Stimulated activated CD4-positive, alpha-beta T cell treated with anti-CD3 and anti-CD28 coated beads, Interleukin-1b, Interleukin-23, amount 100 ng/mL, for 1 hour (primary cell): ENCODE results near the gene RAP1A.

ENCODE experiments used
- DNase-seq, 2 donors: peaks; one replicate each; pipeline ENCODE4 v3.0.0-alpha.2; 2020; ENCODE audit warnings: low read depth in 2 of 2

RAP1A gene

GRCh38 chr1:111719135-111719534 lies 99.5 kb downstream of the RAP1A start:
- DNase-seq, result no peak

DNA sequence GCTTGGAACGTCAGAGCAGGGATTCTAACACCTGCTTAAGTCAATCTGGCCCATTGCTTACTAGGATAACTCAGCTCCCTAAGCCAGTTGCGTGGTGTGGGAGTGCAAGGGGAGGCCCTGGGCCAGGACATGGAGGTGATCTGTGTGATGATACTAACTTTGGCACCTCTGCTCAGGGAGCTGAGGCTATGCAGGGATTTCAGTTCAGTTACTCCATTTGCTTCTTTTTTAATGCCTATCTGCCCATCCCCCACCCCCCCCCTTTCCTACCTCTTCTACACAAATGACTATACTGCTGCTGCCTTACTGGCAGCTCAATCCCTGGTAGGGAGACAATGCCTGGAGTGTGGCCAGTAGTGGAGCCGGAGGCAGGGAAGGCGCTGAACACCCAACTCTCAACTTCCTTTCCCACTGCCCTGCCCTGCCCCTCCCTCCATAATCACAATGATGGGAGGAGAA lies 100.1 kb downstream of the RAP1A start:
- no peak for DNase-seq

GRCh38 chr1:111720274-111720976 lies 100.8 kb downstream of the RAP1A start:
- DNase-seq, result no peak

- DNase-seq, result no peak
Measured at GRCh38 chr1:111720977-111721786, 101.6 kb downstream of the RAP1A start.

DNA sequence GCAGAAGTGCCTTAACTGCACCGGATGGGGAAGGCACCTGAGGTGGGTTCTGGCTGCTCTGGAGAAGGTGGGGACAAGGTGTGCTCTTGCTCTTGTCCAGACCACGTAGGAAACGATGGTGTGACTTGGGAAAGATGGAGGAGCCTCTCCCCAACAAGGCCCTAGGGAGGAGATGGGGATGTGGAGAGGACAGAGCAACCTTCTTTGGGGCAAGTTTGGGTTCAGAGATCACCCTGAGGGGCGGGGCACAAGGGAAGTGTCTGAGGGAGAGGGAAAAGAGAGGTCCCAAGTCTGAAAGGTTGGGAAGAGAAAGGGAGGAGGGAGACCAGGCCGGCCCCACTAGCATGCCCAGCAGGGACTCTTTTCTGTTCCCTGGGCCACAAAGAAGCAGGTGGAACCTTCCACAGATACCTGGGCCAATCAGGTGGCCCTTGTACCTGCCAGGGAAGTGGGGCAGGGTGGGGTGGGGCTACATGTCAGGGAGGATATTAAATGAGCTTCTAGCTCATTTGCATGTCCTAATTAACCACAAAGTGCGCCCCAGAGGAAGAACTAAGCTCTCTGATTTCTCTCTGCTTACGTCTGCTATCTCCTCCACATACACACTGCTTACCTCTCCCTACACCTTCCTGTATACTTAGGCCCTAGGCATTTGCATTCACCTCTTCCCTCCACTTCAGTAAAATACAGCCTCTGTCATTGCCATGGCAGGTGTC lies 103.7 kb downstream of the RAP1A start:
- no peak for DNase-seq

GRCh38 chr1:111723871-111724270 lies 104.3 kb downstream of the RAP1A start:
- DNase-seq, result no peak

DNA sequence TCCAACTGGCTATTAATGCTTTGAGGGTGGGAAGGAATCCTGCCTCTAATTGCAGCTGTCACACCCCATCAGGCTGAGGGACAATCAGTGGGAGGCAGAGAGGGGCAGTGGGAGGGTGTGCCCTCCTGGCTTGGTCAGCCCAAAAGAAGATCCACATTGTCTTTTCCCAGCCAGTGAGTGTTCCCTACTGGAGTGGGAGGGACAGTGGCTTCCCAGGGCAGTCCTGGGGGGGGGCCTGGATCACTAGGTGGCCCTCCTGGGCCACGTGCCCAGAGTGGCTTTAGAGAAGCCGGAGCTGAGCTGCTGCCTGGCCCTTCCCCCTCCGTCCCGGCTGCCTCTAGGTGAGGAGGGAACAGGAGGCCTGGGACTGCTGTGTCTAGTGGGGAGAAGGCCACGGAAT lies 105.6 kb downstream of the RAP1A start:
- DNase-seq, result no peak

DNA sequence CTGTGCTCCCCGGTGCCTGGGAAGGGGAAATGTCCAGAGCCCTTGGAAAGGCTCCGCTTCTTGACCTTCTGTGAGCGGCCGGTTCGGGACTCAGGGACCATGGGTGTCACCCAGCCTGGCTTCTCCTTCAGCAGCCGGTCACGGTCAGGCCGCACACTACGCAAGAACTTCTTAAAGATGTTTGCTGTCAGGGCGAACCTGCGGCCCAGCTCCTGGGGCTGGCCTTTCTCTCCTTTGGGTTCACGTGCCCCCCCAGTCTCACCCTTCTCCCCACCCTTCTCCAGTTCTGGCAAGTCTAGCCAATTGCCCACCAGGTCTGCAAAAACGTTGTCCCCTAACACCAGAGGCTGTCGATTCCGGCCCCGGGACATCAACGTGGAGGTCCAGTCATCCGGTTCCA lies 107.5 kb downstream of the RAP1A start:
- DNase-seq, result no peak

DNA sequence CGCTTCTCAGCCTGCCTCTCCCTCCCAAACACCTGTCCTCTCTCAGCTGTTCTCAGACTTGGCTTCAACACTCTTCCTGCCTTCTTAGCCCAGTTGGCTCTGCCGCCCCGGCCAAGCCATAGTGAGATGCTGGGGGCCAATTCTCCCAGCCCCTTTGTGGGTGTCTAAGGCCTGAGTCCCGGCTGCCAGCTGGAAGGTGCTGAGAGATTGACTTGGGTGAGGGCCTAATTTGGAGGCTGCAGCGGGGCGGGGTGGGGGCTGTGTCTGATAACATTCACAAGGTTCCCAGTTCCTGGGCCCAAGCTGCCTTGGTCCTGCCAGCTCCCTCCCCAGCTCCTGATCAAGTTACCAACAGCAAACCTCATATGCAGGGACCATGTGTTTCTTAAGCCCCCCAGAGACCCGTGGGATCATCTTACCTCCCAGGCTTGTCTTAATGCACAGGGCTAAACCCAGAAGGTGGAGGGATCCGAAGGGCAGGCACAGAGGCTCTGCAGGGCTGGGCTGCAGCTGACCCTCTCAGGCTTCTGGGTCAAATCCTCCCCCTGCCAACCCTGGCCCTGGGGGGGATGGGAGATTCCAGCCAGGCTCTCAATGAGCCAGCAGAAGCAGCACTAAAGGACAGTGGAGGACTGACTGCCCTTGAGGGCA lies 109.8 kb downstream of the RAP1A start:
- no peak for DNase-seq

GRCh38 chr1:111729946-111730681 lies 110.5 kb downstream of the RAP1A start:
- DNase-seq, result no peak

DNA sequence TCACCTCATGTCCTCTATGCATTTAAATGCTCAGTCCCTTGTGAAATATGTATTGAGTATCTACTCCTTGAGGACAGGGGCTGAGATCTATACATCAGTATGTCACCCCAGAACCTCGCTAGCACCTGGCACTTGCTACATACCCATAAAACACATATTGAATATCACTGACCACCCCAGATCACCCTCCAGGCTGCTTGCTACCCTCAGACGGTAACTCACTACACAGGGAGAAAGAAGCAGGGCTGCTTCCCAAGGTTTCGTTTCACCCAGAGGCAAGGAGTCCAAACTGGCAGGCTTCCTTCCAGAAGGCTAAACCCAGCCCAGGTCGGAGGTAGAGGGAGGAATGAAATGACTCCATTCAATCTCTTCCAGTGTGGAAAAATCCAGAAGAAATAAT lies 111.1 kb downstream of the RAP1A start:
- DNase-seq, result no peak

DNA sequence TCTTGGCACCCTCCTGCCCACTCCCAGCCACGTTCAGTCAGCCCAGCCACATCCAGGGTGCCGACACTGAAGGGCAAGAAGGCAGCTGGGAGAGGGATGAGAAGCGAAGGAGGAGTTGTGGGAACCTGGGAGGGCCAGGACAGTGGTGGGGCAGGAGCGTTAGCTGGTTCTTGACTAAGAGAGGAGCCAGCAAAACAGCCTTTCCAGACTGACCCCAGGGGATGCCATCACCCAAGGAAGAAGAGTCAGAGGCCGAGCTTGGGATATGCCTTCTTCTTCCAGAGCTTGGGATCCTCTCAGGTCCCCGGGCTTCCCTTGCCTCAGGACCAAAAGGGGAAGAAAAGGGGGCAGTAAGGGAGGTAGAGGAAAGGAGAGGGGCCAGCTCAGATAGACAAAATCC lies 112.4 kb downstream of the RAP1A start:
- DNase-seq, result no peak

DNA sequence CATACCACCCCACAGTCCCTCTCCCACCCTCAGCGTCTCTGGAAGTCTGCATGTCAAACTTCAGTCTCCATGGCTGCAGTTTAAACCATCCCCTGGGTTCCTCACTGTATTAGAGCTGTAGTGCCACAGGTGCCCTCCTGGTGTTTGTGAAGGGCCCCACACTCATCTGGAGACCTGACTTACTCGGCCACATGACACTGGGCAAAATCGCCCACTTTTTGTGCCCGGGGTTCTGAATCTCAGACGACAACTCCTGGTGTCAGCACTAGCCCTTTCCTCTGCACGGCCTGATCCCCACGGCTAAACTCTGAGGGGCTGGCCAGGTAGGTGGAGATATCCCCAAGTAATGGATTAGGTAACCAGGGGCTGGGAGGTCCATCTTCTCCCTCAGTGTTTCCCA lies 113.1 kb downstream of the RAP1A start:
- DNase-seq, result no peak

- DNase-seq, result no peak
Measured at GRCh38 chr1:111733183-111733991, 113.8 kb downstream of the RAP1A start.

DNA sequence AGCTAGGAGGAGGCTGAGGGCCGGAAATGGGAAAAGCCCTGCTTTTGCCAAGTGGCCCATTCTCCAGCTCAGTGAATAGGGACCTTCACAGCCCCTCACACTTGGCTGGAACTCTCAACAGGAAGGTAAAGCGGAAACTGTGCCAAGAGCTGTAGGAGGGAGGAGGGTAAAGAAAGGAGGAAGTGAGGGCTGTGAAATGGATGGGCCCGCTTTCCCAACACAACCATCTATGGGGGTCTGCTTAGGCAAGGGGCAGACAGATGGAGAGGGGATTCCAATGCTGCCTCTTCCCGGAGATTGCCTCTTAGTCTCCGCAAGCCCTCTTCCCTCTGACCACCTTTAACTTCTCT lies 114.4 kb downstream of the RAP1A start:
- no peak for DNase-seq

DNA sequence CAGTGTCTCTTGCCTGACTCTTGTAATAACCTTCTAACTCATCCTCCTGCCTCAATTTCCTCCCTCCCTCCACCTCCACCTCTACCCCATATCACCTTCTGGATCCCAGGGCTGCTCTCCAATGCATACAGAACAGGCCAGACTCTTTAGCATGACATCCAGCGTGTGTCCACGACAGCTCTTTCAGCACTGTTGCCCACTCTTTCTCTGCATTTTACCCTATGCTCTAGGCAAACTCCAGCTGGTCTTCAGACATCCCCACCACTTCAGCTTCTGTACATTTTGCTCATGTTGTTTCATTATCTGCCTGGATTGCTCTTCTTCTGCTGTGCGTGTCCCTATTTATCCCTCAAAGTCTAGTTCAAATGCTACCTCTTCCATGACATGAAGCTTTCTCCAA lies 114.8 kb downstream of the RAP1A start:
- no peak for DNase-seq

- no peak for DNase-seq
Measured at GRCh38 chr1:111734856-111735255, 115.3 kb downstream of the RAP1A start.

DNA sequence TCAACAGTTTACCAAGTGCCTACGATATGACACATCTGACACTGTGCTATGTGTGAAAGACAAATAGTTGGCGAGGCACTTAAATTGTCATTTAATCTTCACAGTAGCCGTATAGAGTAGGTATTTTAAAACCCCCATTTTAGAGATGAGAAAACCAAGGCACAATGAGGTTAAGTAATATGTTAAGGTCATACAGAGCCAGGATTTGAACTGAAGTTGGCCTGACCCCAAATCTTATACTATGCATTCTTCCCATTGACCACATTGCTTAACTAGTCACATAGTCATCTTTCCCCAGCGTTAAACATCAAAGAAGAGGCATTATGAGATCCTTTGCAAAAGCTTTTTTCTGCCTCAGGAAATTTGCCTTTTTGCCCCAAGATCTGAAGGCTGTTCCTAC lies 115.7 kb downstream of the RAP1A start:
- no peak for DNase-seq

GRCh38 chr1:111735858-111736544 lies 116.4 kb downstream of the RAP1A start:
- no peak for DNase-seq
